ENCODE data around the gene UNC5C.

GRCh38 chr4:95362906-95363558, 185.7 kb downstream of the UNC5C start:
- TF ChIP-seq, protein P1, sequence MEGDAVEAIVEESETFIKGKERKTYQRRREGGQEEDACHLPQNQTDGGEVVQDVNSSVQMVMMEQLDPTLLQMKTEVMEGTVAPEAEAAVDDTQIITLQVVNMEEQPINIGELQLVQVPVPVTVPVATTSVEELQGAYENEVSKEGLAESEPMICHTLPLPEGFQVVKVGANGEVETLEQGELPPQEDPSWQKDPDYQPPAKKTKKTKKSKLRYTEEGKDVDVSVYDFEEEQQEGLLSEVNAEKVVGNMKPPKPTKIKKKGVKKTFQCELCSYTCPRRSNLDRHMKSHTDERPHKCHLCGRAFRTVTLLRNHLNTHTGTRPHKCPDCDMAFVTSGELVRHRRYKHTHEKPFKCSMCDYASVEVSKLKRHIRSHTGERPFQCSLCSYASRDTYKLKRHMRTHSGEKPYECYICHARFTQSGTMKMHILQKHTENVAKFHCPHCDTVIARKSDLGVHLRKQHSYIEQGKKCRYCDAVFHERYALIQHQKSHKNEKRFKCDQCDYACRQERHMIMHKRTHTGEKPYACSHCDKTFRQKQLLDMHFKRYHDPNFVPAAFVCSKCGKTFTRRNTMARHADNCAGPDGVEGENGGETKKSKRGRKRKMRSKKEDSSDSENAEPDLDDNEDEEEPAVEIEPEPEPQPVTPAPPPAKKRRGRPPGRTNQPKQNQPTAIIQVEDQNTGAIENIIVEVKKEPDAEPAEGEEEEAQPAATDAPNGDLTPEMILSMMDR (IDR thresholded peaks at IDR 0.05), result no peak
- TF ChIP-seq POLR2AphosphoS5 (IDR thresholded peaks at IDR 0.05), result no peak
- TF ChIP-seq POLR2A (IDR thresholded peaks at IDR 0.05), result no peak
- TF ChIP-seq EP300 (IDR thresholded peaks at IDR 0.05), result no peak
